Left renal cortex interstitium (tissue), 4 donors: ENCODE results near the gene DLL1. TPM values are rescaled to one million over a fixed set of nuclear protein-coding genes. Genes with fewer than 3 reads are reported as not detected.

Source experiments
- DNase-seq, 4 donors: peaks; one replicate each; pipeline ENCODE4 v3.0.0-alpha.2; 2013; ENCODE audit warnings: low read depth in 4 of 4, low spot score in 2 of 4, missing footprints in 1 of 4
- polyA plus RNA-seq, 4 donors: library from polyadenylated mRNA; unstranded; fragments of 120-200 nt; gene quantifications; one replicate each; pipeline ENCODE4 v1.2.1, GENCODE V29; 2013; ENCODE audit not compliant: insufficient read length in 4 of 4

Gene DLL1
- polyA plus RNA-seq, 4 donors: 7.0 to 14.7 (median 11.1) TPM

DNA sequence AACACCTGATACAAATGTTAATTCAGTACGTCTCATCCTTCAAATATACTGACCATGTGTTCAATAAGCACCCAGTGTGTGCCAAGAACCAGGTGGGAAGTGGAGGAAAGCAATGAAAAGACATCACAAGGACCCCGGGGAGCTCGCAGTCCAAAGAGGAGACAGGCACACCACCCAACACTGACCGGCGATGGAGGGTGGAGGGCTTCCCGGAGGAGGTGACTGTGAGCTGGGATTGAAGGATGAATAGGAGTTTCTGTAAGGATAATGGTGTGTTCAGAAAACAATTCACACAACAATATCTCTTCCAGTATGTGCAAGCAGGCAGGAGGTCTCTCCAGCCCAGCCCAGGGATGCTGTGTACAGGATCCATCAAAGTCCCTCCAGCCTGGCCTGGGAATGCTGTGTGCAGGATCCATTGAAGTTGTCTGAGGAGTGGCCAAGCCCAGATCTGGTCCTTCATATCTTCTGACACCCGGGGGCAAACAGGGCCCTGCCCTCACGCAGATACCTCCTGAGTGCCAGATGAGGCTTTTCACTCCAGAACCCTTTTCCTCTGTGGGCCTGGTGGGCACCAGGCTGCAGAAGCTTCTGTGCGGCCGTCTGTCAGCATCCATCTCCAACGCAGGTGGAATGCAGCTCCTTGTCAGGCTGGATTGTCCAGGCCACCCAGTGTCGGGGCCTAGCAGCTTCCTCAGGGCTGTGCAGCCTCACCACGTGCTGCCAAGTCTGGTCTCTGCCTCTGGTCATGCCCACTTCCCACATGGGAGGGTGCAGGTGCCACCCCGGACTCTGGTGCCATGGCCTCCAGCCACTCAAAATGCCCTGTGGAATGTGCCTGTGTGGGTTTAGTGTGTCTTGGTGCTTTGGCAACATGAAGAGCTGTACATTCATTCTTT, 36.3 kb downstream of the DLL1 start:
- no peak for DNase-seq

DNA sequence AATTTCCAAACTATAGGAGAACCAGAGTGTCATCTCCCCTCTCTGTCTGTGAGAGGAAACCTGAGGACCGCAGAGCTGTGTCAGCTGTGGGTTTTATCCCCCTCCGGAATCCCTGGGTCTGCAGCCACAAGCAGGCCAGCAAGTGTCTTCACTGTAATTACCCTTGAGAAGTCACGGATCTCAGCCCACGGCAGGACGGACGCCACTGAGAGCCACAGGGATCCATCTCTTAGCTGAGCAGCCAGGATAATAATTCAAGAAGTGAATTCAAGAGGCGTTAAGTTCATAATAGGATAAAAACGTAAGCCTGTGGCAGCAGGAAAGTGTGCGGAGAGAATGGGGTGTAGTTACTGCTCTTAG, 37.0 kb downstream of the DLL1 start:
- DNase-seq: no peak

DNA sequence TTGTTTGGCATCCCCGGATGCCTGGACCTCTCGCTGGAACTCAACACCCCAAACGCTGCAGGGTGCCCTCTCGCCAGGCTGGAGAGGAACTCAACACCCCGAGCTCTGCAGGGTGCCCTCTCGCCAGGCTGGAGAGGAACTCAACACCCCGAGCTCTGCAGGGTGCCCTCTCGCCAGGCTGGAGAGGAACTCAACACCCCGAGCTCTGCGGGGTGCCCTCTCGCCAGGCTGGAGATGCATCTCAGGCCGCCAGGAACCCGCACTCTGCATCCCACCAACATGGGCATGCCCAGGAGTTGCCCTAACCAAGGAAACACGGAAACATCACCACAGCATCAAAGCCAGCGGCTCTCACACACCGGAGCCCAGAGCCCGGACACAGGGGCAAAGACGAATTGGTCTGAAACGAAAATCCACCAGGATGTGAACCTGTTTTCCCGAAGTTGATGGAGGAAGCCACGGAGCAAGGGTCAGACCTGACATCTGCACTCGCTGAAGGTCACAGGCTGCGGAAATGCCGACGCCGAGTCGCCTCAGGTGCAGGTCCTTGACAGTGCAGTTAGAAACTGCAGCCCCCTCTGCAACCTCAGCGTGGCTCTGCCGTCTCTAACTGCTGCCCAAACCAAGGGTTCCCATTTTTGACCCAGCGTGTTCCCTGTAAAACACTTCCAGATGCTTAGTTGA, 37.5 kb downstream of the DLL1 start:
- DNase-seq: no peak

DNA sequence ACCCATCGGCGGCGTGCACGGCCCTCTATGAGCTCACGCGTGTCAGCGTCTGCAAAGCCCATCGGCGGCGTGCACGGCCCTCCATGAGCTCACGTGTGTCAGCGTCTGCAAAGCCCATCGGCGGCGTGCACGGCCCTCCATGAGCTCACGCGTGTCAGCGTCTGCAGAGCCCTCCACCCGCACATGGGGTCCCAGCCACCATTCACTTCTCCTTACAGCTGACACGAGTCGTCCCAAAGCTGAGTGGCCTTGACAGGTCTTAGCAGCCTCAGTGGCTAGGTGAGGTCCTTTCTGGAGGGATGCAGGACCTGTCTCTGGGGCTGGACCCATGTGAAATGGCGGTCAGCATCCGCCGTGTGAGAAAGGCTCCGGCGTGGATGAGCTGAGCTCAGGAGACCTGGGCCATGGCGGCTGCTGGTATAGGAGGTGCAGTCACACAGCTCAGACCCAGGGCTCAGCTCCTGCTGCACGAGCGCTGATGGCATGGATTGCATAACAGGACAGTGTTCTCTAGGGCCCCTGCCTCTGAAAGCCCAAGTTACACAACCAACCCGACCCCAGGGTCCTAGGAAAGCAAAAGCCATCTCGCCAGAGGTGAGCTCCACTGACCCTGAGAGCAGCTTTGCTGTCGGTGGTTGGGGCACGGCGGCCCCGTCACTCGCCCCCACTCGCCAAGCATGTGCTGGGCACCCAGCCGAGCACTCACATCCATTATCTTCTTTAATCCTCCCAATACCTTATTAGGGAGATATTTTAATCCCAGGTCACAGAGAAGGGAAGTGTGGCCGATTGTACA, 38.9 kb downstream of the DLL1 start:
- no peak for DNase-seq

DNA sequence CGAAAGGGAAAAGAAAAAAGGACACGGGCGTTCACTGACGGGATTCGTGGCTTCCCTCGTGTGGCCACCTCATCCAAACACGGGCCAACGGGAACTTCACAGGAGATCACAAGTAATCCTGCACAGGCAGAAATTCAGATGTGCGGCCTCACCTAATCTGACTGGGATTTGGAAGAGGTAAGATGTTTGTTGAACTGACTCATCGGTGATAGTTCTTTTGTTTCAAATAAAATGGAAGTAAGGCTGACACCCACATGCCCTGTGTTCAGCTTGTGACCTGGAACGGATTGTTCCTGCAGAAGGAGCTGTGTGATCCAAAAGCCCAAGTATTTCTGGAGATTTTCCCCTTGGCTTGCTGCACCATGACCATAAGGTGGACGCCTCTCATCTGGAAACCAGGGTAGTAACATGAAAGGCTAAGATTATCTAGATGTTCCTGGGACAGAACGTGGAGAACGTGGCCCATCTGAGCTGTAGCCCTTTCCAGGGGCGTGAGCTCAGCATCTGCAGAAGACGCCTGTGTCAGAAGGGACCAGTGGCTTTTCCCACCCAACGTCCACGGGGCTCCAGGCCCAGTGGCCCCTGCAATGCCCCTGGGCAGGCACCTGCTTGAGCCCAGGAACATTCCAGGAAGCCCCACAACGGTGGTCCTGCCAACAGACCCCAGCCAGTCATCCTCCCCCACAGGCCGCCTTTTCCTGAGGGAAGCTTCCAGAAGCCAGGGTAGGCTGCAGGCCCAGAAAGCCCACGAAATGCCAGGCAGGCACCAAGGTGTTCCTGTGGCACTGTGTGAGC, 39.7 kb downstream of the DLL1 start:
- DNase-seq: no peak

DNA sequence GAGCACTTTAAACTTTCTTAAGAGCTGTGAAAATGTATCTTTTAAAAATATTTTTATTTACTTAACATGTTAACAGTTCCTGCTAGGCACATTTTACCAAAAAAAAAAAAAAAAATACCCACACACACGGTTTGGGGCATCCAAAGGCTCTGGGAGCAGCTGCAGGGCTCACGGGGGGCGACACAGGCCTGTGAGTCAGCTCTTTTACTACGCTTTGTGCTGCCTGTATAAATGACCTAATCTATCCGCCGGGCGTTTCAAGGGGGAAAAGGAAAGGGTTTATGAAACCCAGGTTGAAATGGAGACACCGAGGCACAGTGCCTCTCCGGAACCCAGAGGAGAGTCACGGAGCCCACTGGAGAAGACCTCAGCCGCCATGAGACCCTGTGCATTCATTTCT, 40.4 kb downstream of the DLL1 start:
- DNase-seq: no peak

DNA sequence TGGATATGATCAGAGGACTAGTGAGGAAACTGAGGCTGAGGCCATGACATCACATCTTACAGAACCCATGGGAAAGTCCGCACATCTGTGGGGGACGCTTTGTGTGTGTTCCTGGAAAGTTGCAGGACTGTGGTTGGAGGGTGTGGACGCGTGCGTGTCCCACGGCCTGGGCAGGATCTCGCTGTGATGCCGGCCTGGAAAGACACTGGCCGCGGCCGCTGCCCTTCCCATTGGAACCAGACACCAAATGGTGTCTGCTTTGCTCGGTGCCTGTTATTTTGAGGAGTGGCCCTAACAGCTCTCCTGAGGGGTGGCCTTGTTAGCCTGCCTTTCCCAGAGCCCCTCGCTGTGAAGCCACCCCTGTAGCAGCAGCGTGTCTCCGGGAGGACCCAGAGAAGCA, 41.1 kb downstream of the DLL1 start:
- no peak for DNase-seq

DNA sequence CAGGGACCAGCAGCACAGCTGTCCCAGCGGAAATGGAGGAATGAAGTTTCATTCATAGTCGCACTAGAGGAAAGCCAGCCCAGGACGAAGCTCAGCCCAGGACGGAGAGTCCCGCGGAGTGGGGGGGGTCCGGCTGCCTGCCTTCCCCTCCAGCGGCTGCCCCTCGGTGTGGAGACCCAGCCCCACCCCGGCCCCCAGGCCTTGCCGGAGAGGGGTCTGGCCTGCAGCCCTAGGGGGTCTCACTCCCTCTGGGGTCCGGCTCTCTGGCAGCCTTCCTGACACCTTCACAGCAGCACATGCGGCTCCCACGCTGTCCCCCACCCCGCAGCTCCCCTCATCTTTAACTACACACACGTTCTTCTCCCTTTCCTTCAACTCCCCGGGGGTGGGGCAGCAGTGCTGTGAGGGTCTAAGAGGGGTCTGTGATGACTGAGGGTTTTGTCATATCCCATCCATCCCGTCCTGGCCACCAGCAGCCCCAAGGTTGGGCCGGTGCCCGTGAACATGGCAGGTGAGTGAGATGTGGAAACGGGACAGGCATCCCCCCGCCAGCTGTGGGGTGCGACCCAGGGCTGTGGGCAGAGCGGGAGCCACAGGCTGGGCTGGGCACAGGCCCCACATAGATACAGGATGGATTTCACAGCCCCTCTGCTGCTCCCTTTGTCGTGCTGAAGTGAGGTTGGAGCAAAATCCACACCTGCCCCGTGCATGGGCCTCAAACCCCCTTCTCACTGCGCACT, 41.8 kb downstream of the DLL1 start:
- no peak for DNase-seq

DNA sequence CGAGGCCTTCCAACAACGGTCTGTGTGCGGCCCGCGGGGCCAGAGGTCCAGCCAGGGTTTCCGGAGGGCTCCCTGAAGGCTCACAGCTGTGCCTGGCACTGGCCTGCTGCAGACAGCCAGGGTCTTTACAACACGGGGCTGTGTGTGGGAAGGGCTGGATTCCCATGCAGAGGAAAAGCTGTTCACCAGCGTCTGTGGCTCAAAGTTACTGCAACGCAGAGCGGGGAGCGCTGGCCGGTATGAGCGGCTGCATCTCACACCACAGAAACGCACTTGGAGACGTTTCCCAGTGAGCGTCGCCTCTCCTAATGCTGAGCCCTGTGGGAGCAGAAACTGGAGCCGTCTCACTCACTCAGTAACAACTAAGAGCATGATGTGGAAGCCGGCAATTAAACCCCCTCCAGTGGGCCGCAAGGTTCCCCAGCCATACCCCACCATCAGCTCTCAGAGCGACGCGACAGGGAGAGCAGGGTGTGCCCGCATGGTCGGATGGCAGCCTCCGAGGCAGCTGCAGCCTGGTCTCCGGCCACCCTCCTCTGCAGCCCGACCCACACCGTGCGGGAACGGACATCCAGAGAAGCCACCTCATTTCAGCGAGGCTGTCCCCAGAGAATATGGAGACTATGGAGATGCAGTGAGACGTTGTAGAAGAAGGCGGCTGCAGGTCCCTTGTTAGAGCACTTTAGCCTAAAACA, 42.6 kb downstream of the DLL1 start:
- DNase-seq: no peak

DNA sequence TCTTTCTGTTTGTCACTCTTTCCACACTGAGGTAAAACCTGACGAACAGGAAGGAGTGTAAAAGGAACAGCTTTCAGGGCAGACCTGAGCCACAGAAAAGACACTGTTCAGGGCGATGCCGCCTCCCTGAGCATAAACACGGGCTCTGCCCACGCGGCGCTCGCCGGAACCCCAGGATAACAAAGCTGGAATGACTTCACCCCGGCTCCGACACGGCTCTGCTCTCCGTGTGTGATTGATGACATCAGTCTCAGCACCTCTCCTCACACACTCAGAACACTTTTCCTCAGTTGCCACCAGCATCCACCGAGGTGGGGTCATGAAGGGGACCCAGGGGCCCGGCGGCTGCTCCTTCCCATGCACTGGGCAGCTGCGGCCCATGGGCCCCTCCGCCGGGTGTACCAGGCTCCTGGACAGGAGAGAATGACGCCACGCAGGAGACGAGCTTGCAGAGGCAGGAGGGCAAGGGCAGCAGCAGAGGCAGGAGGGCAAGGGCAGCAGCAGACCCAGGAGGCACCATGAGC, 43.6 kb downstream of the DLL1 start:
- no peak for DNase-seq

DNA sequence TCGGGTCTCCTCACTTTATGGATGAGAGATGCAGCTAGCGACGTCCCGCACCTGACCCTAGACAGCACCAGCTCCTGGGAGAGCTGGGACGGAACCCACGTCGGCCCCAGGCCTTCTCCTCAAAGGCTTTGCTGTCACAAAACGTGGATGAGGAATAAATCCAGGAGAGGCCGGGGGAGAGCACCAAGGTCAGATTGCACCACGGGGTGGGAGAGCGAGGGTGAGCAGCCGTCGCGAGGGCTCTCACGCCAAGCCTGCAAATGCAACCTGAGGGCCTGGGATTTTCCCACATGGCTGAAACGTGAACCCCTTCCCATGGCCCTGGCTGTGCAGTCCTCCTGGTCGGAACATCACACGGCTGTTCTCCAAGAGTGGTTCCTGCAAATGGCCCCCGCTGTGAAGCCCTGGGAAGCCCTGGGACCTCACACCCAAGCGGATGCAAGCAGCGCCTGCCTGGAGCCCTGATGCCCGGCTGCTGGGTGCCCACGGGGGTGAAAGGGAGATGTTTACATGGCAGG, 45.3 kb downstream of the DLL1 start:
- no peak for DNase-seq

DNA sequence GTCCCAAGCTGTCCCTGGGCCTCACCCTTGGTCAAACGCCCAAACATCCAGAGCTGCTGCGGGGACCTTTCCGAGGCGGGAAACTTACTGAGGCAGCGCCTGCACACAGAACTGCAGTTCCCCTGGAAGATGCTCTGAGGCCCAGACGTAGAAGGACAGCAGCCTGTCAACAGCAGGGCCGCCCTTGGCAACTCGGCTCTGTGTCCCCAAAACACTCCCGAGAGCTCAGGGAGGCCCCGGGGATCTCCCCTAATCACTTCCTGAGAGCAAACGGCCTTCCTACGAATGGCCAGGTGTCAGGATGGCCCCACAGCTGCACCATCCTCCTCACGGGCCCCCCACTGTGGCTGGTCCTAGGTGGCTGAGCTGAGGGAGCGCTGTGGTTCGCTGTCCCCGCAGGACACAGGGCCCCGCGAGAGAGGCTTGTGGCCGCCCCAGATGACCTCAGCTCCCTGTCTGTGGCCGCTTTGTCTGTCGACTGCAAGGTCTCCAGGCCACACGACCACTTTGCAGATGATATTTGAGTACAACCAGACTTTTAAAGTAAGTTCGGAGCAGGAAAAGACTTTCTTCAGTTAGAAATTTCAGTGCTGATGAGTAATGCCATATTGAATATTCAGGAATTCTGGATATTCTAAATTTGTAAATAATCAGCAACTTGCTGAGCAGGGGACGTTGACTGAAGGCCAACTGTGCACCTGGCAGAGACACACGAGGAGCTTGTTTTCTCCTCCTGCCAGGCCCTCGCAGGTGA, 46.0 kb downstream of the DLL1 start:
- no peak for DNase-seq

DNA sequence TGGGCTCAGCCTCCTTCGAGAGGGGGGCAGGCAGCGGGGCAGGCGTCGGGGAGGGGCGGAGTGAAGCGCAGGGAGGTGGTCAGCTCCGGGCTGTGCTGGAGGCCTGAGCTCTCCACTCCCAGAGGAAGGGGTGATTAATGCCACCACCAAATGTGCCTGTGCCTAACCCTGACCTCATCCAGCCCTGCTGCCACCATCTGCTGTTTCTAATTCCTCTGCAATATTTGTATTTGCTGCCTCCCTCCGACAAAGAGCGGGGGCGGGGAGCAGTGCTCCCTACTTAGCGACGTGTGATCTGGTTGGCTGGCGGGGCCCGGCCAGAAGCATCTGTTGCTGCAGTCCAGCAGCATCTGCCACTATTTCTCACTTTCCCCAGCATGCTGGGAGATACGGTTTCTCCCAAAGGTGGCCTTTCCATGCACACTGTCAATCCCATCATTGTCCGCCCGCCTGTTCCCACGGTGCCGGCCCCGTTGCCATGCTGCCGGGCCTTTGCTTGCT, 47.0 kb downstream of the DLL1 start:
- no peak for DNase-seq

DNA sequence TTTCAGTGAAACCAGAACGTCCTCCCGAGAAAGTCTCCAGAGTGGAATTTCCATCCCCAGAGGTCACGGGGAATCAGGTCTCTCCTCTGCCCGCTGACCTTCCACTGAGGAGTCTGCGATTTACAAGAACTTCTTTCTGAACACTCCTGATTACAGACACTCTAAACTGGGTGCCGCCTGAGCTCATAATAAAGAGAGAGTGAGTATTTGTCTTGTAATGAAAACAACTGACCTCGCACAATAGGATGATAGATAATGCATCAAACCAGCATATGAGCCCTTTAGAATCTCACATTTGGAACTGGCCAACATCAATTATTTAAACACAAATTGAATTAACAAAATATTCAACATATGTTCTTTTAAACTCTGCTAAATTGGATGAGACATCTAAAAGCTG, 47.5 kb downstream of the DLL1 start:
- DNase-seq: no peak

DNA sequence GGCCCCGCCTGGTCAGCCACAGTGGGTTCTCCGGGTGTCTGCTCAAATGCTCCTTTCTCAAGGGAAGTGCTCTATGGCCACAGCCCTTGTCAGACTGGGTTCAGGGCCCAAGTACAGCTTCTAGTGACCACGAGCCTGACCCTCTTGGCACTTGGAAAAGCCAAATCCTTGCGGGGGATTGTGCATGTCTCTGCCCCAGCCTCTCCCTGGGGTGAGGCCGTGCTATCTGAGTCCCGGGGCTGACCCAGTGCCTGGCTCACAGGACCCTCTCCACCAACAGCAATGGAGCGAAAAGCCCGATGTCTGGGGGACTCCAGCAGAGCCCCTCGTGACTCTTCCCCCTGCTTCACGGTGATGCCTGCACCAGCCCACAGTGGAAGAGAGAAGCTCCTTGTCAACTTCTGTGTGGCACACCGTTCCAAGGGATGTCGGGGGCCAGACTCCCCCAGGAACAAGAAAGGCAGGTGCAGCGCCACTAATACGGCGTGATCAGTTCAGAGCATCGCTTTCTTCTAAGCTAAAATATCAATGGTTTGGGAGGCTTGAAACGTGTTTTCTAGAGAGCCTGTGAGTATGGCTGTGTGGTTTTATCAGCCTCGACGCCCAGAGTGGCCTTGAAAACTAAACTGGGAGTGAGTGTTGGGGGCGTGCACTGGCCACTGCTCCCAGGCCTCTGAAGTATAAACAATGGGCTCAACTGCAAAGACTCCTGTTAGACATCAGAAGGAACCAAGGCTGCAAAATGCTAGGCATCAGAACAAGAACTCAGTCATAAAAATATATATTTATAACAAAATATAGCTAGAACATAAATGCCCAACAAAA, 51.9 kb downstream of the DLL1 start:
- DNase-seq: no peak

DNA sequence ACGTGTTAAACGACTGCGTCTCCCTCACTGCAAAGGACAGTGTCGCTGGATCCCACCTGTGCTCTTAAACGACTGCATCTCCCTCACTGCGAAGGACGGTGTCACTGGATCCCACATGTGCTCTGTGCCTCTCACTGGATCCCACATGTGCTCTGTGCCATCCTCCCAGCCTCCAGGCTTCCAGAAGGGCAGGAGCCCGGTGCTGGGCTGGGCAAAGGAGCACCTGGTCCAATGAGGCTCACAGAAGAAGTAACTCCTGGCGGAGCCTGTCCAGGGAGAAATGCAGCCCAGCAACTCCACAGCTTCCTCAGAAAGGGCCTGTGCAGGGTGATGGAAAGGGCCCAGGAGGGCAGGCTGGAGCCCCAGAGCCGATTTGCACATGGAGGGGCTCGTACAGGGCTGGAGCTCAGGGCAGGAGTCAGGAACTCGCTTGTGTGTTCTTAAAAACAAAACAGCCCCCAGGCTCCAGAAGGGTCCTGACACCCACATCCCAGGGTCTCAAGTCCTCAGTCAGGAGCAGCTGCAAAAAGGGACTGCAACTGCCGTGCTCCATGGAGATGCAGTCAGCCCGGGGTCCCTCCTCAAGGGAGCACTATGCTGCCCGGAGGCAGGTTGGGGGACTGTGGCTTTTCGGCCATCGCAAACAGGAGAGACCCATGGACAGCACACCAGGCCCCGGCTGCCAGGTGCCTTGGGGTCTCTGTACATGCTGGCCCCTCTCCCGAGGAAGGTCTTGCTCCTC, 52.7 kb downstream of the DLL1 start:
- no peak for DNase-seq
